Panc1 (cell line): Measurements from ENCODE around the gene TRIM33. TPM values are rescaled to one million over a fixed set of nuclear protein-coding genes. Genes with fewer than 3 reads are reported as not detected.

Experiments used
- ATAC-seq: fragments of 200-7000 bp; cut with Tn5 transposase; 2 replicates; pipeline ENCODE4 v1.9.1; 2020; ENCODE audit warnings: mild to moderate bottlenecking, moderate library complexity
- BruUV-seq: library from RNA; stranded (reverse); fragments of 400-500 nt; replicated peaks from 2 replicates; lab custom pipeline; 2021; lab: Mats Ljungman, UMichigan
- CTCF ChIA-PET: fragments of 300-600 bp; sonication (Branson Sonifier 250); formaldehyde crosslinking; loops from one replicate; lab custom pipeline; 2022; ENCODE audit warnings: antibody characterized with exemption; lab: Charles Lee
- POLR2A ChIA-PET: fragments of 300-600 bp; sonication (Branson Sonifier 250); formaldehyde crosslinking; loops from one replicate; lab custom pipeline; 2022; ENCODE audit warnings: antibody characterized with exemption; lab: Charles Lee
- DNase-seq: peaks from one replicate; pipeline ENCODE4 v3.0.0-alpha.2; 2010; ENCODE audit warnings: low read depth, low spot score
- H3K27ac ChIP-seq: 2 replicates; pipeline ENCODE4 v1.5.1; 2011; ENCODE audit warnings: mild to moderate bottlenecking, low read length, inconsistent platforms
- H3K27me3 ChIP-seq: fragments of 200-500 bp; sonication (Bioruptor generic); 2 replicates; pipeline ENCODE4 v1.6.0; 2014; ENCODE audit warnings: low read length, inconsistent platforms; ENCODE audit not compliant: control insufficient read depth, insufficient read depth
- H3K36me3 ChIP-seq: fragments of 200-500 bp; sonication (Bioruptor generic); 2 replicates; pipeline ENCODE4 v1.5.1; 2014; ENCODE audit warnings: inconsistent platforms, mild to moderate bottlenecking, low read length, moderate library complexity; ENCODE audit not compliant: control insufficient read depth, insufficient read depth
- H3K4me1 ChIP-seq: 2 replicates; pipeline ENCODE4 v1.5.1; 2011; ENCODE audit warnings: inconsistent platforms, mild to moderate bottlenecking, low read length, moderate library complexity; ENCODE audit not compliant: control insufficient read depth, insufficient read depth
- H3K4me3 ChIP-seq, 2 experiments: 2 replicates each; pipeline ENCODE4 v1.5.1; 2011 to 2012; ENCODE audit warnings: low read depth in 2 of 2, low read length in 2 of 2, mild to moderate bottlenecking in 2 of 2, inconsistent platforms in 1 of 2, moderate library complexity in 1 of 2
- H3K9me3 ChIP-seq: fragments of 200-500 bp; sonication (Bioruptor generic); 2 replicates; pipeline ENCODE4 v1.5.1; 2014; ENCODE audit warnings: low read depth, mild to moderate bottlenecking, inconsistent platforms, low read length, moderate library complexity; ENCODE audit not compliant: control insufficient read depth, insufficient read depth
- POLR2AphosphoS5 ChIP-seq: IDR thresholded peaks from 2 replicates; pipeline ENCODE4 v1.6.1; 2012; ENCODE audit warnings: mild to moderate bottlenecking, low read depth, low read length, moderate library complexity
- SIN3A ChIP-seq: IDR thresholded peaks from 2 replicates; pipeline ENCODE4 v1.6.1; 2012; ENCODE audit warnings: low read depth, mild to moderate bottlenecking, low read length, moderate library complexity, borderline replicate concordance; ENCODE audit not compliant: insufficient read depth
- TCF7L2 ChIP-seq: IDR thresholded peaks from 2 replicates; pipeline ENCODE4 v1.6.1; 2011; ENCODE audit warnings: mild to moderate bottlenecking, low read depth, low read length, inconsistent platforms
- in situ Hi-C: cut with HindIII; loops from 2 replicates; pipeline ENCODE4 v1.10.0; 2016; ENCODE audit warnings: low sequenced_read_pairs, low pct_unique_long_range_greater_than_20kb
- intact Hi-C: fragments of 100-400 bp; cut with micrococcal nuclease; formaldehyde crosslinking; loops from one replicate; pipeline ENCODE4 v1.10.0; 2022; ENCODE audit not compliant: unreplicated experiment
- total RNA-seq: library from RNA; stranded (reverse); gene quantifications from one replicate; pipeline ENCODE4 v1.2.1, GENCODE V29; 2021; ENCODE audit not compliant: unreplicated experiment
- TF ChIP-seq, protein P1 (sequence below): fragments of 450-650 bp; IDR thresholded peaks from 2 replicates; pipeline ENCODE4 v1.5.1; 2017; ENCODE audit warnings: mild to moderate bottlenecking
- TF ChIP-seq, protein P2 (sequence below), 2 experiments: IDR thresholded peaks; 2 replicates each; pipeline ENCODE4 v1.6.1; 2011 to 2012; ENCODE audit warnings: low read depth in 2 of 2, control low read depth in 1 of 2, low read length in 1 of 2, mild to moderate bottlenecking in 1 of 2, moderate library complexity in 1 of 2; ENCODE audit not compliant: insufficient read depth in 1 of 2

TRIM33 gene
- total RNA-seq, 1 experiment from 2014 or later, result 22.2 TPM

DNA sequence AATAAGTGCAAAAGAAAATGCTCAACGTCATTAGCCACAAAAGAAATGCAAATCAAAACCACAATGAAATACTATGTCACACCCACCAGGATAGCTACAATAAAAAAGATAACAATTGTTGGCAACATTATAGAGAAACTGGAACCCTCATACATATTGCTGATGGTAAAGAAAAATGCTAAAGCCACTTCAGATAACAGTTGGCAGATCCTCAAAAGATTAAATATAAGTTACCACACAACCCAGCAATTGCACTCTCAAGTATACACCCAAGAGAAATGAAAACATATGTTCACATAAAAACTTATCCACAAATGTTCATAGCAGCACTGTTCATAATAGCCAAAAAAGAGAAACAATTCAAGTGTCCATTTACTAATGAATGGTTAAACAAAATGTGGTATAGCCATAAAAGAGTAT, 20.7 kb downstream of the TRIM33 start:
- intact Hi-C loops (no loop called here), in situ Hi-C loops (no loop called here)
- no peak for DNase-seq
- Histone ChIP-seq H3K4me1 (no peaks in the 10 kb centered on the region), H3K36me3 (no peaks in the 10 kb centered on the region), H3K27ac (no peak overlapping the region), H3K27me3 (no peaks in the 10 kb centered on the region), H3K9me3 (no peaks in the 10 kb centered on the region), H3K4me3 (no peak overlapping the region)
- CTCF ChIA-PET, result no interaction called here
- TF ChIP-seq, protein P1, sequence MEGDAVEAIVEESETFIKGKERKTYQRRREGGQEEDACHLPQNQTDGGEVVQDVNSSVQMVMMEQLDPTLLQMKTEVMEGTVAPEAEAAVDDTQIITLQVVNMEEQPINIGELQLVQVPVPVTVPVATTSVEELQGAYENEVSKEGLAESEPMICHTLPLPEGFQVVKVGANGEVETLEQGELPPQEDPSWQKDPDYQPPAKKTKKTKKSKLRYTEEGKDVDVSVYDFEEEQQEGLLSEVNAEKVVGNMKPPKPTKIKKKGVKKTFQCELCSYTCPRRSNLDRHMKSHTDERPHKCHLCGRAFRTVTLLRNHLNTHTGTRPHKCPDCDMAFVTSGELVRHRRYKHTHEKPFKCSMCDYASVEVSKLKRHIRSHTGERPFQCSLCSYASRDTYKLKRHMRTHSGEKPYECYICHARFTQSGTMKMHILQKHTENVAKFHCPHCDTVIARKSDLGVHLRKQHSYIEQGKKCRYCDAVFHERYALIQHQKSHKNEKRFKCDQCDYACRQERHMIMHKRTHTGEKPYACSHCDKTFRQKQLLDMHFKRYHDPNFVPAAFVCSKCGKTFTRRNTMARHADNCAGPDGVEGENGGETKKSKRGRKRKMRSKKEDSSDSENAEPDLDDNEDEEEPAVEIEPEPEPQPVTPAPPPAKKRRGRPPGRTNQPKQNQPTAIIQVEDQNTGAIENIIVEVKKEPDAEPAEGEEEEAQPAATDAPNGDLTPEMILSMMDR, result no peak
- TF ChIP-seq POLR2AphosphoS5 (no peak), TCF7L2 (no peak), SIN3A (no peak)
- TF ChIP-seq, protein P2, sequence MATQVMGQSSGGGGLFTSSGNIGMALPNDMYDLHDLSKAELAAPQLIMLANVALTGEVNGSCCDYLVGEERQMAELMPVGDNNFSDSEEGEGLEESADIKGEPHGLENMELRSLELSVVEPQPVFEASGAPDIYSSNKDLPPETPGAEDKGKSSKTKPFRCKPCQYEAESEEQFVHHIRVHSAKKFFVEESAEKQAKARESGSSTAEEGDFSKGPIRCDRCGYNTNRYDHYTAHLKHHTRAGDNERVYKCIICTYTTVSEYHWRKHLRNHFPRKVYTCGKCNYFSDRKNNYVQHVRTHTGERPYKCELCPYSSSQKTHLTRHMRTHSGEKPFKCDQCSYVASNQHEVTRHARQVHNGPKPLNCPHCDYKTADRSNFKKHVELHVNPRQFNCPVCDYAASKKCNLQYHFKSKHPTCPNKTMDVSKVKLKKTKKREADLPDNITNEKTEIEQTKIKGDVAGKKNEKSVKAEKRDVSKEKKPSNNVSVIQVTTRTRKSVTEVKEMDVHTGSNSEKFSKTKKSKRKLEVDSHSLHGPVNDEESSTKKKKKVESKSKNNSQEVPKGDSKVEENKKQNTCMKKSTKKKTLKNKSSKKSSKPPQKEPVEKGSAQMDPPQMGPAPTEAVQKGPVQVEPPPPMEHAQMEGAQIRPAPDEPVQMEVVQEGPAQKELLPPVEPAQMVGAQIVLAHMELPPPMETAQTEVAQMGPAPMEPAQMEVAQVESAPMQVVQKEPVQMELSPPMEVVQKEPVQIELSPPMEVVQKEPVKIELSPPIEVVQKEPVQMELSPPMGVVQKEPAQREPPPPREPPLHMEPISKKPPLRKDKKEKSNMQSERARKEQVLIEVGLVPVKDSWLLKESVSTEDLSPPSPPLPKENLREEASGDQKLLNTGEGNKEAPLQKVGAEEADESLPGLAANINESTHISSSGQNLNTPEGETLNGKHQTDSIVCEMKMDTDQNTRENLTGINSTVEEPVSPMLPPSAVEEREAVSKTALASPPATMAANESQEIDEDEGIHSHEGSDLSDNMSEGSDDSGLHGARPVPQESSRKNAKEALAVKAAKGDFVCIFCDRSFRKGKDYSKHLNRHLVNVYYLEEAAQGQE (IDR thresholded peaks at IDR 0.05; ENCODE audit: insufficient read depth in 1 of 2, low read depth in 2 of 2, low read length in 1 of 2), result no peak
- no peak for ATAC-seq
- POLR2A ChIA-PET, result no interaction called here
- BruUV-seq, result no TSS peak

DNA sequence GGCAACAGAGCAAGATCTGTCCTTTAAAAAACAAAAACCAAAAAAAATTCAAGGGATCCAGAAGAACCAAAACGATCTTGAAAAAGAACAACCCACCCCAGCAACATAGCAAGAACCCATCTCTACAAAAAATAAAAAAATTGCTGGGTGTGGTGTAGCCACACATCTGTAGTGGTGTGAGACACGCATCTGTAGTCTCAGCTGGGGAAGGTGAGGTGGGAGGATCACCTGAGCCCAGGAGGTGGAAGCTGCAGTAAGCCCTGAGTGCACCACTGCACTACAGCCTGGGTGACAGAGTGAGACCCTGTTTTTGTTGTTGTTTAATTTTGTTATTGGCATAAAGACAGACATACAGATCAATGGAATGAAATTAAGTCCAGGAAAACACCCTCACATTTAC, 22.3 kb downstream of the TRIM33 start:
- H3K9me3 ChIP-seq, result no peaks in the 10 kb centered on the region
- DNase-seq (no peak), ATAC-seq (no peak)
- no peaks in the 10 kb centered on the region for H3K4me1 ChIP-seq
- no peak overlapping the region for H3K27ac ChIP-seq
- in situ Hi-C loops, result no loop called here
- no TSS peak for BruUV-seq
- intact Hi-C loops, result no loop called here
- ChIA-PET POLR2A (no interaction called here), CTCF (no interaction called here)
- TF ChIP-seq POLR2AphosphoS5 (no peak), TCF7L2 (no peak), SIN3A (no peak)
- TF ChIP-seq, protein P1, result no peak
- TF ChIP-seq, protein P2 (IDR thresholded peaks at IDR 0.05; ENCODE audit: insufficient read depth in 1 of 2, low read depth in 2 of 2, low read length in 1 of 2), result no peak
- H3K36me3 ChIP-seq, result no peaks in the 10 kb centered on the region
- H3K27me3 ChIP-seq, result no peaks in the 10 kb centered on the region
- no peak overlapping the region for H3K4me3 ChIP-seq
